ENCODE results near the gene TOMM22. TPM values are rescaled to one million over a fixed set of nuclear protein-coding genes. Genes with fewer than 3 reads are reported as not detected.

The TOMM22 gene
- total and polyA plus RNA-seq, 2 experiments from 2014 or later: 84.0 to 131 TPM

- H3K27ac Mint-ChIP-seq: no peak overlapping the region
- Histone ChIP-seq H3K4me2 (no peak overlapping the region), H3K27me3 (ENCODE audit: insufficient read depth) (no peaks in the 10 kb centered on the region), H2AFZ (no peak overlapping the region), H3K4me1 (ENCODE audit: insufficient read depth) (no peaks in the 10 kb centered on the region), H3K27ac (ENCODE audit: low read depth) (no peak overlapping the region), H3K4me3 (no peak overlapping the region), H3K9me2 (ENCODE audit: insufficient read depth) (no peaks in the 10 kb centered on the region), H3F3A (replicated peaks; ENCODE audit: low read depth) (0 out of 2 replicates have a peak, but pooled peaks cover under 1% of the 10 kb centered on the region), H4K20me1 (replicated peaks; ENCODE audit: insufficient read depth) (peaks cover 9% of the 10 kb centered on the region; the same call in 1 of the 2 replicates), H3K79me2 (replicated peaks; ENCODE audit: insufficient read depth) (no peaks in the 10 kb centered on the region), H3K36me3 (ENCODE audit: insufficient read depth) (peaks cover 45% of the 10 kb centered on the region)
- no peaks in the 10 kb centered on the region for H3K9me3 Mint-ChIP-seq
- no peak overlapping the region for H3K4me3 Mint-ChIP-seq
- peaks cover 85% of the 10 kb centered on the region for H3K36me3 Mint-ChIP-seq (ENCODE audit: low read depth)
- no peak for ATAC-seq
- peaks cover 3% of the 10 kb centered on the region for H3K27me3 Mint-ChIP-seq (ENCODE audit: insufficient read depth, low read depth, poor library complexity)
- TF ChIP-seq CREB1 (CRISPR knock-in tag; IDR thresholded peaks at IDR 0.05; ENCODE audit: low read depth): no peak
- no peak for TF ChIP-seq EZH2phosphoT487 (IDR thresholded peaks at IDR 0.05; ENCODE audit: unreplicated experiment)
- TF ChIP-seq ZNF331 (CRISPR knock-in tag; IDR thresholded peaks at IDR 0.05; ENCODE audit: low read depth): no peak
- no peak for TF ChIP-seq STAT1 (IDR thresholded peaks at IDR 0.05; ENCODE audit: unreplicated experiment)
- TF ChIP-seq, protein P1, sequence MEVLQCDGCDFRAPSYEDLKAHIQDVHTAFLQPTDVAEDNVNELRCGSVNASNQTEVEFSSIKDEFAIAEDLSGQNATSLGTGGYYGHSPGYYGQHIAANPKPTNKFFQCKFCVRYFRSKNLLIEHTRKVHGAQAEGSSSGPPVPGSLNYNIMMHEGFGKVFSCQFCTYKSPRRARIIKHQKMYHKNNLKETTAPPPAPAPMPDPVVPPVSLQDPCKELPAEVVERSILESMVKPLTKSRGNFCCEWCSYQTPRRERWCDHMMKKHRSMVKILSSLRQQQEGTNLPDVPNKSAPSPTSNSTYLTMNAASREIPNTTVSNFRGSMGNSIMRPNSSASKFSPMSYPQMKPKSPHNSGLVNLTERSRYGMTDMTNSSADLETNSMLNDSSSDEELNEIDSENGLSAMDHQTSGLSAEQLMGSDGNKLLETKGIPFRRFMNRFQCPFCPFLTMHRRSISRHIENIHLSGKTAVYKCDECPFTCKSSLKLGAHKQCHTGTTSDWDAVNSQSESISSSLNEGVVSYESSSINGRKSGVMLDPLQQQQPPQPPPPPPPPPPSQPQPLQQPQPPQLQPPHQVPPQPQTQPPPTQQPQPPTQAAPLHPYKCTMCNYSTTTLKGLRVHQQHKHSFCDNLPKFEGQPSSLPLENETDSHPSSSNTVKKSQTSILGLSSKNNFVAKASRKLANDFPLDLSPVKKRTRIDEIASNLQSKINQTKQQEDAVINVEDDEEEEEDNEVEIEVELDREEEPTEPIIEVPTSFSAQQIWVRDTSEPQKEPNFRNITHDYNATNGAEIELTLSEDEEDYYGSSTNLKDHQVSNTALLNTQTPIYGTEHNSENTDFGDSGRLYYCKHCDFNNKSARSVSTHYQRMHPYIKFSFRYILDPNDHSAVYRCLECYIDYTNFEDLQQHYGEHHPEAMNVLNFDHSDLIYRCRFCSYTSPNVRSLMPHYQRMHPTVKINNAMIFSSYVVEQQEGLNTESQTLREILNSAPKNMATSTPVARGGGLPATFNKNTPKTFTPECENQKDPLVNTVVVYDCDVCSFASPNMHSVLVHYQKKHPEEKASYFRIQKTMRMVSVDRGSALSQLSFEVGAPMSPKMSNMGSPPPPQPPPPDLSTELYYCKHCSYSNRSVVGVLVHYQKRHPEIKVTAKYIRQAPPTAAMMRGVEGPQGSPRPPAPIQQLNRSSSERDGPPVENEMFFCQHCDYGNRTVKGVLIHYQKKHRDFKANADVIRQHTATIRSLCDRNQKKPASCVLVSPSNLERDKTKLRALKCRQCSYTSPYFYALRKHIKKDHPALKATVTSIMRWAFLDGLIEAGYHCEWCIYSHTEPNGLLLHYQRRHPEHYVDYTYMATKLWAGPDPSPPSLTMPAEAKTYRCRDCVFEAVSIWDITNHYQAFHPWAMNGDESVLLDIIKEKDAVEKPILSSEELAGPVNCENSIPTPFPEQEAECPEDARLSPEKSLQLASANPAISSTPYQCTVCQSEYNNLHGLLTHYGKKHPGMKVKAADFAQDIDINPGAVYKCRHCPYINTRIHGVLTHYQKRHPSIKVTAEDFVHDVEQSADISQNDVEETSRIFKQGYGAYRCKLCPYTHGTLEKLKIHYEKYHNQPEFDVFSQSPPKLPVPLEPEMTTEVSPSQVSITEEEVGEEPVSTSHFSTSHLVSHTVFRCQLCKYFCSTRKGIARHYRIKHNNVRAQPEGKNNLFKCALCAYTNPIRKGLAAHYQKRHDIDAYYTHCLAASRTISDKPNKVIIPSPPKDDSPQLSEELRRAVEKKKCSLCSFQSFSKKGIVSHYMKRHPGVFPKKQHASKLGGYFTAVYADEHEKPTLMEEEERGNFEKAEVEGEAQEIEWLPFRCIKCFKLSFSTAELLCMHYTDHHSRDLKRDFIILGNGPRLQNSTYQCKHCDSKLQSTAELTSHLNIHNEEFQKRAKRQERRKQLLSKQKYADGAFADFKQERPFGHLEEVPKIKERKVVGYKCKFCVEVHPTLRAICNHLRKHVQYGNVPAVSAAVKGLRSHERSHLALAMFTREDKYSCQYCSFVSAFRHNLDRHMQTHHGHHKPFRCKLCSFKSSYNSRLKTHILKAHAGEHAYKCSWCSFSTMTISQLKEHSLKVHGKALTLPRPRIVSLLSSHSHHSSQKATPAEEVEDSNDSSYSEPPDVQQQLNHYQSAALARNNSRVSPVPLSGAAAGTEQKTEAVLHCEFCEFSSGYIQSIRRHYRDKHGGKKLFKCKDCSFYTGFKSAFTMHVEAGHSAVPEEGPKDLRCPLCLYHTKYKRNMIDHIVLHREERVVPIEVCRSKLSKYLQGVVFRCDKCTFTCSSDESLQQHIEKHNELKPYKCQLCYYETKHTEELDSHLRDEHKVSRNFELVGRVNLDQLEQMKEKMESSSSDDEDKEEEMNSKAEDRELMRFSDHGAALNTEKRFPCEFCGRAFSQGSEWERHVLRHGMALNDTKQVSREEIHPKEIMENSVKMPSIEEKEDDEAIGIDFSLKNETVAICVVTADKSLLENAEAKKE (CRISPR knock-in tag; IDR thresholded peaks at IDR 0.05): no peak
- TF ChIP-seq JUNB (IDR thresholded peaks at IDR 0.05; ENCODE audit: unreplicated experiment): no peak
- no peaks in the 10 kb centered on the region; the same call in 2 of the 3 replicates for H3K4me1 Mint-ChIP-seq
- no peak for DNase-seq (ENCODE audit: low spot score)
Measured at GRCh38 chr22:38727530-38728451, 46.0 kb downstream of the TOMM22 start.

Data from GM23338 (cell line).